Measurements from ENCODE around the gene LCE1C. TPM values are rescaled to one million over a fixed set of nuclear protein-coding genes. Genes with fewer than 3 reads are reported as not detected.

LCE1C gene
- total RNA-seq, 1 experiment from 2014 or later: not detected

GRCh38 chr1:152823294-152823693 is 16.8 kb upstream of the LCE1C start (continued):
- TF ChIP-seq E2F5 (CRISPR knock-in tag; IDR thresholded peaks at IDR 0.05): no peak

GRCh38 chr1:152817309-152817708 is 10.9 kb upstream of the LCE1C start:
- H3K4me1 Mint-ChIP-seq: no peaks in the 10 kb centered on the region
- TF ChIP-seq FOXP1 (CRISPR knock-in tag; IDR thresholded peaks at IDR 0.05; ENCODE audit: borderline replicate concordance) (no peak), ATF2 (CRISPR knock-in tag; IDR thresholded peaks at IDR 0.05; ENCODE audit: borderline replicate concordance, low read depth) (no peak), HMGA2 (CRISPR knock-in tag; IDR thresholded peaks at IDR 0.05) (no peak)
- no peak overlapping the region for H3K27ac Mint-ChIP-seq
- H3K36me3 Mint-ChIP-seq: peaks cover 51% of the 10 kb centered on the region
- POLR2A ChIA-PET: no interaction called here
- CTCF ChIA-PET: no interaction called here
- peaks cover 70% of the 10 kb centered on the region for H3K9me3 Mint-ChIP-seq
- no peak overlapping the region for H3K4me3 Mint-ChIP-seq
- ATAC-seq (no peak), DNase-seq (ENCODE audit: low spot score) (no peak)
- H3K27me3 Mint-ChIP-seq (ENCODE audit: low read depth): peaks cover 11% of the 10 kb centered on the region

- POLR2A ChIA-PET: no interaction called here
- no peak within 1 kb of the TSS for H3K27ac Mint-ChIP-seq
- ATAC-seq (no peak), DNase-seq (ENCODE audit: low spot score) (no peak)
- peaks cover 6% of the 10 kb centered on the region for H3K27me3 Mint-ChIP-seq (ENCODE audit: low read depth)
- no peak for TF ChIP-seq SMAD3 (CRISPR knock-in tag; IDR thresholded peaks at IDR 0.05; ENCODE audit: borderline replicate concordance)
- no peak for TF ChIP-seq ZNF416 (CRISPR knock-in tag; IDR thresholded peaks at IDR 0.05)
- TF ChIP-seq TCF7 (CRISPR knock-in tag; IDR thresholded peaks at IDR 0.05; ENCODE audit: low read depth): no peak
- TF ChIP-seq SMAD4 (CRISPR knock-in tag; IDR thresholded peaks at IDR 0.05): no peak
- TF ChIP-seq CREB1 (CRISPR knock-in tag; IDR thresholded peaks at IDR 0.05): no peak
- TF ChIP-seq ZNF425 (CRISPR knock-in tag; conservative IDR thresholded peaks at IDR 0.05): no peak
- TF ChIP-seq USF2 (CRISPR knock-in tag; IDR thresholded peaks at IDR 0.05): no peak
- no peak for TF ChIP-seq ATF3 (CRISPR knock-in tag; conservative IDR thresholded peaks at IDR 0.05)
- TF ChIP-seq CREM (CRISPR knock-in tag; IDR thresholded peaks at IDR 0.05): no peak
- no peak for TF ChIP-seq NFYB (CRISPR knock-in tag; conservative IDR thresholded peaks at IDR 0.05; ENCODE audit: low read depth)
- no peak within 1 kb of the TSS for H3K4me3 Mint-ChIP-seq
- CTCF ChIA-PET: no interaction called here
- peaks cover 81% of the 10 kb centered on the region for H3K9me3 Mint-ChIP-seq
- peaks cover 58% of the 10 kb centered on the region for H3K36me3 Mint-ChIP-seq
- H3K4me1 Mint-ChIP-seq: no peaks in the 10 kb centered on the region
Measured at GRCh38 chr1:152811671-152812070, 5.2 kb upstream of the LCE1C start, which contains the start of gene LCE1B. Gene LCE1B (plus strand): TSS chr1:152811971. CDS start chr1:152812447, 476 bp downstream.

- no peak for ATAC-seq
Measured at GRCh38 chr1:152811050-152811449, 4.6 kb upstream of the LCE1C start.

More at GRCh38 chr1:152811050-152811449, 4.6 kb upstream of the LCE1C start:
- TF ChIP-seq SMAD4 (CRISPR knock-in tag; IDR thresholded peaks at IDR 0.05) (no peak), IRF2 (CRISPR knock-in tag; IDR thresholded peaks at IDR 0.05; ENCODE audit: borderline replicate concordance, low read depth) (no peak), STAT6 (CRISPR knock-in tag; conservative IDR thresholded peaks at IDR 0.05; ENCODE audit: low read depth) (no peak), PRRX2 (CRISPR knock-in tag; IDR thresholded peaks at IDR 0.05) (no peak), NFYB (CRISPR knock-in tag; conservative IDR thresholded peaks at IDR 0.05; ENCODE audit: low read depth) (no peak), ZNF416 (CRISPR knock-in tag; IDR thresholded peaks at IDR 0.05) (no peak), TEAD4 (CRISPR knock-in tag; IDR thresholded peaks at IDR 0.05) (no peak)
- DNase-seq (ENCODE audit: low spot score): no peak
- no peaks in the 10 kb centered on the region for H3K4me1 Mint-ChIP-seq
- H3K36me3 Mint-ChIP-seq: peaks cover 59% of the 10 kb centered on the region
- ChIA-PET POLR2A (no interaction called here), CTCF (no interaction called here)
- H3K27me3 Mint-ChIP-seq (ENCODE audit: low read depth): peaks cover 6% of the 10 kb centered on the region
- peaks cover 84% of the 10 kb centered on the region for H3K9me3 Mint-ChIP-seq
- H3K4me3 Mint-ChIP-seq: no peak overlapping the region
- H3K27ac Mint-ChIP-seq: no peak overlapping the region
